HUDEP-2 (cell line): ENCODE measurements around the gene STARD10.
A peak's percentile ranks its signal among the peaks of the same experiment; 100 is the strongest.

Experiments
- DNase-seq, 76 experiments: peaks; one replicate each; lab custom pipeline; 2025; ENCODE audit not compliant: unreplicated experiment in 76 of 76; lab: John Stamatoyannopoulos, UW

Gene STARD10

DNA sequence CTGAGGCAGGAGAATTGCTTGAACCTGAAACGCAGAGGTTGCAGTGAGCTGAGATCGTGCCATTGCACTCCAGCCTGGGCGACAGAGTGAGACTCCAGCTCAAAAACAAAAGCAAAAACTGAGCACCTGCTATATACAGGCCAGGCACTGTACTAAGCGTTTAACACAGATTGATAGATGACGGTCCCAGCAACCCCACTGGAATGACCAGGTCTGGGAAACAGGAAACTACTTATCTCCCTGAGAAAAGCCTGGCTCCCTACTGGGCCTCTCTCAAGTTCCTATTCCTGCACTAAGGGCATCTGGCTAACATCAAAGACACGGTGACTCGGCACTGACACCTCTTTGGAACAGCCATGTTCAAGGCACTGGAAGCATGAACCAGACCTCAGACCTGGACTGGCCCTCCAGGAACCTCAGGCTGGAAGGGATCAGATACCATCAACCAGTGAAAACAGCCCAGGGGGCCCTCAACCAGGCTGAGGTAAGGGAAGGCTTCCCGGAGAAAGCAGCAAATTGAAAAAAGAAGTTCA lies 58.3 kb downstream of the STARD10 start:
- peak in 1 of 76 experiments; percentile 3 for DNase-seq

GRCh38 chr11:72732329-72732728 lies 61.5 kb downstream of the STARD10 start:
- DNase-seq = no peak

DNA sequence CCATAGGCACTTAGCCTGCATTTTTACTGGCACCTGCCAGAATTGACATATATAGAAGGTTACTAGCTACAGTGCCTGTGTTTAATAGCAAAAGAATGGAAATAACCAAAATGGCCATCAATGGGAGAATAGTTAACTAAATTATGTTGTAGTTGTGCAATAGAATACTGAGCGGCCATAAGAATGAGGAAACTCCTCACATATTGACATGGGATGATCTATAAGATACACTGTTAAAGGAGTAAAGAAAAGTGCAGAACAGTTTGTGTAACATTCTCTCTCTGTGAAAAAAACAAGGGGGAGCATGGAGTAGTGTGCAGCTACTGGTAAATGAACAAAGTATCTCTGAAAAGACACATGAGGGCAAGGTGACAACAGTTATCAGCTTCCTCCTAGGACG lies 63.1 kb downstream of the STARD10 start:
- DNase-seq = no peak

- DNase-seq = no peak
These were observed 63.6 kb downstream of the STARD10 start for GRCh38 chr11:72730243-72730642.

- no peak for DNase-seq
These were observed 66.3 kb downstream of the STARD10 start for GRCh38 chr11:72727521-72727920.

DNA sequence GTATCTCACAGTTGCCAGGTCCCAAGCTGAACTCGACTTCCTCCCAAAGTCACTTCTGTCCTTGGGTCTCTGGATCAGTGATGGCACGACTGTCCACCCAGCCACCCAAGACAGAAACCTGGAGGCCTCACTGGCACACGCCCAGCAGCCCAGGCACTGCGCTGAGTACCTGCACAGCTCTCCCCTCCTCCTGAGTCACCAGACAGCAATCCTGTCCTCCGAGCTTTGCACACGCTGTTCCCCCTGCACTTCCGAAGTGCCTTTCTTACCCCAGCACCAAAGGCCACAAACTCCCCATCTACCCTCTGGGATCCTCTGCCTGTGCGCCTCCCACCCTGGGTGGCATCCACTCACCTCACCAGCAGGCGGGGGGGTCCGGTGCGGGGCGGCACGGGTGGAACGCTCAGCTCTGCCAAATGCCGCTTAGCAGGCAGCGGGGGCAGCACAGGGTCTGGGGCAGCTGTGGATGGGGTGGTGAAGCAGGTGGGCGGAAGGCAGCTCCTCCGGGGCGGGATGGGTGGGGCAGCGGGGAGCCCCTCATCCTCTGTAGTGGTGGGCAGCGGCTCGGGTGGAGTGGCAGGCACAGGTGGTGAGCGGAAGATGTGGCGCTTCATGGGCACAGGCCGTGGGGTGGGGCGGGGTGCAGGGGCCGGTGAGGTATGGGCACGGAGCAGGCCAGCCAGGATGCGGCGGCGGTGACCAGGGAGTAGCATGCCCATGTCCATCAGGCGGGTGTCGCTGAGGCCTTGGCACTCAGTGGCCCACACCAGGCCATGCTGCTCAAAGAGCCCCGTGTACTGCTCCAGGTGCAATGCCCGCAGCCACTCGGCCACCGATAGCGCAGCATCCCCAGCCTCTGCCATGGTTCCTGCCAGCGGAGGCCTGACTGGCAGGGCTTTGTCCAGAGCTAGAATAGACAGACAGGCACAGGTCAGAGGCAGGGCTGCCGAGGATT lies 67.3 kb downstream of the STARD10 start:
- DNase-seq = no peak

GRCh38 chr11:72725724-72726028 lies 68.2 kb downstream of the STARD10 start:
- no peak for DNase-seq

- peak in 65 of 76 experiments; percentile 2 to 77 (median 45) for DNase-seq
These were observed 68.8 kb downstream of the STARD10 start for GRCh38 chr11:72724851-72725723.

DNA sequence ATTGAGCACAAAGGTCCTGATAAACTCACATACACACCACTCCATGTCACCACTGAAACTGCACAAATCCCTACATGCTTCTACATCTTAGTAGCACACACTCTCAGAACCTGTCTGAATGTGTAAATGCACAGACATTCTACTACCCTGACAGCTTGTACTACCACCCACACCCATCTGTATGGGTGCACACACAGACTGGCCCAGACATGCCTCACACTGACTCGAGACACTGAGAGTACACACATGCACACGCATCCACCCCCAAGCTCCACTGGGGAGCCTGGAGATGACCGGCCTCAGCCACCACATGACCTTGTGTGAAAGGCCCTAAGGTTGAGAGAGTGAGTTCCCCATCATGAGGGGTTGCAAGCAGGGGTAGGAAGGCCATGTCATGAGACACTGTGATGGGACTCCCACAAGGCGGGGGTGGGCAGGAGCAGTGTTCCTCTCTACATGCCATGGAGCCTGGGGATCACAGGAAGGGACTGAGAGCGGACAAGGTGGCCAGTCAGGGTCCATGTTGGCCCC lies 69.8 kb downstream of the STARD10 start:
- no peak for DNase-seq

- no peak for DNase-seq
These were observed 70.3 kb downstream of the STARD10 start for GRCh38 chr11:72723508-72723907.

DNA sequence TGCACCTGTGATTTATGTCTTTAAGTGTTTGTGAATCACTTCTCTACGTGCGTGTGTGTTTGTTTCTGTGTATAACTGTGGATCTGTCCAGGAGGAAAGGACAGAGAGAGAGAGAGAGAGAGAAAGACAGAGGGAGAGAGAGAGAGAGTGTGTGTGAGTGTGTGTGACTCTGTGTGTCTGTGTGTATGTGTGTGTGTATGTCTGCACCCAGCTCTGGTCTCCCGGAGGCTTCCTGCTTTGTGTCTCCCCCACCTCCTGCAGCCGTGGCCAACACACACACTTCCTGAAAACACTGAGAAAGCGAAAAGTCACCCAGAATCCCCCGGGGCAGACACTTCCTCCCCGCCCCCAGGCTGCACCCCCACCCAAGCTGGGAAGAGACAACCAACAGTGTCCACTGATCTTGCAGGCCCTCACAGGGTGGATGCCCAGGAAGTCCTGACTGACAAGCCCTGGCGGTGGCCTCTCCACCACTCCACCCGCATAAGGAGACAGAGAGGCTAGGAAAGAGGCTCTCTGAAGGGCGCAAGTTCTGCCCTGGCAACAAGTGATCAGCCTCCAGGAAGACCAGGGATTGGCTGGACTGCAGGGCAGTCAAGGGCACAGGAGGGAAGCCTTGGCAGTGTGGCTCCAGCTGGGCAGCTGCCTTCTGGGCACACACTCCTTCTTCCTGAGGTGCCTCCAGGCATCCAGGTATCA lies 71.6 kb downstream of the STARD10 start:
- DNase-seq = peak in 75 of 76 experiments; percentile 29 to 94 (median 77)

DNA sequence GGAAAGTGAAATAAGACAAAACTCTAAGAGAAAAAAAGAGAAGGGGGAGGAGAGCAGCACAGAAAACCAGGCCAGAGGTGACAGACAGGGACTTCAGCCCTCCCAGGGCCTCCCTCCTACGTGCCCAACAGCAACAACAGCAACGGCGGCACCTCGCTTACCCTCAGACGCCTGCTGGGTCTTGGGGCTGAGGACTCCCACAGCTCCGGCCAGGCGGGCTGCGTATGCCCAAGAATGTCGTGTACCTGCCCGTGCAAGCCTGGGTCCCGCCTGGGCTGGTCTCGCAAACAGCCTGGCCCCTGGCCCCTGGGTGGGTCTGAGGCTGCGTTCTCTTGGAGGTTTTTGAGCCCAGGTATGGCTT lies 72.2 kb downstream of the STARD10 start:
- DNase-seq = peak in 10 of 76 experiments; percentile 5 to 31 (median 23)

GRCh38 chr11:72721276-72721675 lies 72.6 kb downstream of the STARD10 start:
- no peak for DNase-seq

- no peak for DNase-seq
These were observed 73.1 kb downstream of the STARD10 start for GRCh38 chr11:72720784-72721183.

- no peak for DNase-seq
These were observed 73.8 kb downstream of the STARD10 start for GRCh38 chr11:72720047-72720446.

DNA sequence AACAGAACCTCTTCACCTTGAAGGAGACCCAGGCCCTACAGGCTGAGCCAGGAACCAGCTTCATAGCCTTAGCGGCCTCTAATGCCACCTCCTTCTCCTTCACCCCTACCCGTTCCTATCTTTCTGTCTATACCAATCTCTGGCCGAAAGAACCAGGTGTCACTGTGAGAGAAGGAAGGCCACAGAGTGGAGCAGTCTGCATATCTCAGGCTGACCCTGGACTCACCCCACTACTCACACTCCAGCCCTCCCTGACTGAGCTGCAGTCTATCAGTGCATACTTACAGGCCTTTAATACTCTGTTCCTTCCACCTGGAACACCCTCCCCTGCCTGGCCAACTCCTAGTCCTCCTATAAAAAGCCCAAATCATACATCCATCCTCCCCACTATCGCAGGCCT lies 74.3 kb downstream of the STARD10 start:
- no peak for DNase-seq

DNA sequence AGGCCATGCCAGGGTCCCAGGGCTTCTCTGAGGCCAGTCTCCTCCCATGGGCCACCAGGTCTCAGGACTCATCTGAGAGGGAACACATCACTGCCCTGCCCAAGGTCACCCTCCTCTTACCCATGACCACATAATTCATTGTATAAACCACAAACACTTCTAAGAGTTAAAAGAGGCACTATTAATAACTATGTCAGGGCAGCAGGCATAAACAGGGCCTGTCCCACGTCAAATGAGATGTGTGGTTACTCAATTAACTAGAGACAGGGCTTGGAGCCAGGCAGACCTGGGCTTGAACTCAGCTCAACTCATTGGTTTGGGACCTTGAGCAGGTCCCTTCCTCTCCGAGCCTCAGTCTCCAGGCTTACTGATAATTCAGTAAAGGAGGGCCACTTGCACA lies 74.7 kb downstream of the STARD10 start:
- DNase-seq = no peak

GRCh38 chr11:72718101-72718501 lies 75.7 kb downstream of the STARD10 start:
- DNase-seq = no peak

- no peak for DNase-seq
These were observed 76.9 kb downstream of the STARD10 start for GRCh38 chr11:72716788-72717435.

GRCh38 chr11:72716290-72716689 lies 77.6 kb downstream of the STARD10 start:
- no peak for DNase-seq
